ENCODE measurements around the gene LPP. TPM values are rescaled to one million over a fixed set of nuclear protein-coding genes. Genes with fewer than 3 reads are reported as not detected.

The LPP gene
- total RNA-seq, 1 donor from 2014 or later = 93.9 TPM

GRCh38 chr3:188573291-188573940 lies 419.5 kb downstream of the LPP start:
- DNase-seq (ENCODE audit: low read depth) = no peak
- no peak overlapping the region for H3K4me3 ChIP-seq (ENCODE audit: low read depth, low read length)
- no peak for TF ChIP-seq CTCF (conservative IDR thresholded peaks at IDR 0.05; ENCODE audit: low read depth, low read length)

GRCh38 chr3:188573956-188574355 lies 420.0 kb downstream of the LPP start:
- H3K4me3 ChIP-seq (ENCODE audit: low read depth, low read length) = no peak overlapping the region
- no peak for TF ChIP-seq CTCF (conservative IDR thresholded peaks at IDR 0.05; ENCODE audit: low read depth, low read length)
- DNase-seq (ENCODE audit: low read depth) = no peak

GRCh38 chr3:188574885-188575284 lies 420.9 kb downstream of the LPP start:
- no peak for TF ChIP-seq CTCF (conservative IDR thresholded peaks at IDR 0.05; ENCODE audit: low read depth, low read length)
- H3K4me3 ChIP-seq (ENCODE audit: low read depth, low read length) = no peak overlapping the region
- DNase-seq (ENCODE audit: low read depth) = no peak

GRCh38 chr3:188575501-188575900 lies 421.5 kb downstream of the LPP start:
- TF ChIP-seq CTCF (conservative IDR thresholded peaks at IDR 0.05; ENCODE audit: low read depth, low read length) = no peak
- H3K4me3 ChIP-seq (ENCODE audit: low read depth, low read length) = no peak overlapping the region
- DNase-seq (ENCODE audit: low read depth) = no peak

- no peak for DNase-seq (ENCODE audit: low read depth)
- no peak overlapping the region for H3K4me3 ChIP-seq (ENCODE audit: low read depth, low read length)
- TF ChIP-seq CTCF (conservative IDR thresholded peaks at IDR 0.05; ENCODE audit: low read depth, low read length) = no peak
Measured at GRCh38 chr3:188577539-188577938, 423.6 kb downstream of the LPP start.

GRCh38 chr3:188578576-188579363 lies 424.8 kb downstream of the LPP start:
- no peak for DNase-seq (ENCODE audit: low read depth)
- TF ChIP-seq CTCF (conservative IDR thresholded peaks at IDR 0.05; ENCODE audit: low read depth, low read length) = no peak
- no peak overlapping the region for H3K4me3 ChIP-seq (ENCODE audit: low read depth, low read length)
